ENCODE measurements around the gene NHSL2. TPM values are rescaled to one million over a fixed set of nuclear protein-coding genes. Genes with fewer than 3 reads are reported as not detected.

NHSL2 gene
- polyA plus RNA-seq, 3 donors, result 16.6 to 39.8 (median 22.8) TPM

DNA sequence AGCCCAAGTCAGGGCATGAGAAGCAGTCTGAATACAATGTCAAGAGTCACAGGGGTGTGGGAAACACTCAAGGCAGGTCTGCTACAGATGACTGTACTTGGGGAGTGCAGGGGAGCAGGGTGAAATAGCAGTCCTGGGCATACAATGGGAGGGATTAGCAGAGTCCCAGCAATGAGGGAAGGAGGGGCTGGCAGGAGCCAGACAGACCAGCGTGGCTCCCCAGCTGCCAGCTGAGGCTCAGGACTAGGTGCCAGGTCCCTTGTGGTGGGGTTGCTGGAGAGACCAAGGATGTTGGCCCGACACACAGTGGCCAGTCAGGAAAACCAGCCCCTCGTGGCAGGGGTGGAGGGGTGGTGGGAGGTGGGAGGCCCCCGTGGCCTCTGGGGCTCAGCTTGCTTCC, 134.5 kb downstream of the NHSL2 start:
- Histone ChIP-seq H3K4me1 (ENCODE audit: control insufficient read depth in 1 of 2, insufficient read depth in 2 of 2, low read length in 2 of 2) (peaks cover 32% of the 10 kb centered on the region in 2 donors), H3K36me3 (replicated peaks in 1 of 2; ENCODE audit: control insufficient read depth in 1 of 2, insufficient read depth in 2 of 2, low read length in 2 of 2) (no peaks in the 10 kb centered on the region), H2AFZ (ENCODE audit: insufficient read depth, low read depth, low read length, poor library complexity, severe bottlenecking) (no peak overlapping the region), H4K20me1 (ENCODE audit: insufficient read depth, low read length) (no peaks in the 10 kb centered on the region), H3K9me3 (replicated peaks in 1 of 2; ENCODE audit: control insufficient read depth in 1 of 2, insufficient read depth in 1 of 2, low read length in 2 of 2) (no peaks in the 10 kb centered on the region), H3K27ac (ENCODE audit: low read depth in 1 of 2, low read length in 2 of 2) (no peak overlapping the region), H3K4me3 (replicated peaks in 1 of 3; ENCODE audit: low read depth in 2 of 3, low read length in 3 of 3) (no peak overlapping the region), H3K27me3 (ENCODE audit: control insufficient read depth in 2 of 2, insufficient read depth in 2 of 2, low read length in 2 of 2) (peaks cover 0 to 5% of the 10 kb centered on the region in 2 donors), H3K79me2 (ENCODE audit: insufficient read depth, low read length) (no peaks in the 10 kb centered on the region), H3K9ac (ENCODE audit: insufficient read depth, low read length, poor library complexity, severe bottlenecking) (no peak overlapping the region), H3K4me2 (replicated peaks; ENCODE audit: extremely low read depth, low read length, poor library complexity, severe bottlenecking) (no peak overlapping the region)
- H3K27ac Mint-ChIP-seq, result no peak overlapping the region
- H3K36me3 Mint-ChIP-seq, result peaks cover 0 to 2% of the 10 kb centered on the region in 2 donors
- H3K4me3 Mint-ChIP-seq, result no peak overlapping the region
- no peak for DNase-seq
- peaks cover 44% of the 10 kb centered on the region for H3K4me1 Mint-ChIP-seq
- TF ChIP-seq, protein P1, sequence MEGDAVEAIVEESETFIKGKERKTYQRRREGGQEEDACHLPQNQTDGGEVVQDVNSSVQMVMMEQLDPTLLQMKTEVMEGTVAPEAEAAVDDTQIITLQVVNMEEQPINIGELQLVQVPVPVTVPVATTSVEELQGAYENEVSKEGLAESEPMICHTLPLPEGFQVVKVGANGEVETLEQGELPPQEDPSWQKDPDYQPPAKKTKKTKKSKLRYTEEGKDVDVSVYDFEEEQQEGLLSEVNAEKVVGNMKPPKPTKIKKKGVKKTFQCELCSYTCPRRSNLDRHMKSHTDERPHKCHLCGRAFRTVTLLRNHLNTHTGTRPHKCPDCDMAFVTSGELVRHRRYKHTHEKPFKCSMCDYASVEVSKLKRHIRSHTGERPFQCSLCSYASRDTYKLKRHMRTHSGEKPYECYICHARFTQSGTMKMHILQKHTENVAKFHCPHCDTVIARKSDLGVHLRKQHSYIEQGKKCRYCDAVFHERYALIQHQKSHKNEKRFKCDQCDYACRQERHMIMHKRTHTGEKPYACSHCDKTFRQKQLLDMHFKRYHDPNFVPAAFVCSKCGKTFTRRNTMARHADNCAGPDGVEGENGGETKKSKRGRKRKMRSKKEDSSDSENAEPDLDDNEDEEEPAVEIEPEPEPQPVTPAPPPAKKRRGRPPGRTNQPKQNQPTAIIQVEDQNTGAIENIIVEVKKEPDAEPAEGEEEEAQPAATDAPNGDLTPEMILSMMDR (IDR thresholded peaks at IDR 0.05), result no peak
- WGBS (ENCODE audit: insufficient coverage), result no CpG with 5 or more reads among the region's 4 CpGs
- peaks cover 0 to 3% (median 0%) of the 10 kb centered on the region in 7 donors for H3K9me3 Mint-ChIP-seq
- intact Hi-C loops (cut with micrococcal nuclease), result no loop called here
- peaks cover 0 to 16% (median 1%) of the 10 kb centered on the region in 3 donors for H3K27me3 Mint-ChIP-seq (ENCODE audit: low read depth in 3 of 3)

DNA sequence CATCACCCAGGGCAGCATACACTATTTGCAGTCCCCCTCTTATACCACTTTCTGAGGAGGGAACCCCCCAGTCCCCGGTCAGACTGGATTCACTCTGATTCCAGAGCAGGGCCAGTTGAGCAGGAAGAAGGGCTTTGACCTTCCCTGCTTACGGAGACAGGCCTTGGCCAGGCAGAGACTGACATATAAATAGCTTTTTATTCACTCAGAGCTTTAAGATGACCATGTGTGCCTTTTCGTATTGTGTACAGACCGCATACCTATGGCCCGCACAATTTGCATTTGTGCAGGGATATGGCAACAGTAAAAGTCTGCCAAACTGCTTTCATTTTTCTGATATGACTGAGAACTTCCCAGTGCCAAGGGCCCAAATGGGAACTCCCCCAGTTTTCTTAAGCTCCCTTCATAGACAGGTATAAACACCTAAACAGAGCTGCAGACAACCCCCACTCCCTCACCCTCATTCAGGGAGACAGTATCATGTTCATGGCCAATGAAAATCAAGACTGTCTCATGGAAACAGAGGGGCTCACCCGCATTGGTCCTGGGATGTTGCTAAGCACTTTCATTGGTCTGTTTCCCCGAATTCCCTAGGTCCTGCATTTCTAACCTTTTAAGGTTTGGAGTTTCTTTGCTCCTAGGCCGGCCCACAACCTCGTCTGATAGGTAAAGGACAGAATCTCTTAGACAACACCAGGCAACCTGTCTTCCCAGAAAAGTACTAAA, 135.1 kb downstream of the NHSL2 start:
- Mint-ChIP-seq H3K27ac (no peak overlapping the region), H3K9me3 (peaks cover 0 to 3% (median 0%) of the 10 kb centered on the region in 7 donors), H3K27me3 (ENCODE audit: low read depth in 3 of 3) (peaks cover 0 to 16% (median 1%) of the 10 kb centered on the region in 3 donors), H3K36me3 (peaks cover 0 to 2% of the 10 kb centered on the region in 2 donors), H3K4me3 (no peak overlapping the region), H3K4me1 (peaks cover 49% of the 10 kb centered on the region)
- DNase-seq, result no peak
- H2AFZ ChIP-seq (ENCODE audit: insufficient read depth, low read depth, low read length, poor library complexity, severe bottlenecking), result no peak overlapping the region
- H3K27me3 ChIP-seq (ENCODE audit: control insufficient read depth in 2 of 2, insufficient read depth in 2 of 2, low read length in 2 of 2), result peaks cover 0 to 5% of the 10 kb centered on the region in 2 donors
- H3K9ac ChIP-seq (ENCODE audit: insufficient read depth, low read length, poor library complexity, severe bottlenecking), result no peak overlapping the region
- intact Hi-C loops (cut with micrococcal nuclease), result no loop called here
- H3K4me2 ChIP-seq (replicated peaks; ENCODE audit: extremely low read depth, low read length, poor library complexity, severe bottlenecking), result no peak overlapping the region
- no peak overlapping the region for H3K4me3 ChIP-seq (replicated peaks in 1 of 3; ENCODE audit: low read depth in 2 of 3, low read length in 3 of 3)
- no peaks in the 10 kb centered on the region for H3K9me3 ChIP-seq (replicated peaks in 1 of 2; ENCODE audit: control insufficient read depth in 1 of 2, insufficient read depth in 1 of 2, low read length in 2 of 2)
- H3K36me3 ChIP-seq (replicated peaks in 1 of 2; ENCODE audit: control insufficient read depth in 1 of 2, insufficient read depth in 2 of 2, low read length in 2 of 2), result no peaks in the 10 kb centered on the region
- H3K79me2 ChIP-seq (ENCODE audit: insufficient read depth, low read length), result no peaks in the 10 kb centered on the region
- 87% methylated on average over 4 of the region's 9 CpGs for WGBS (ENCODE audit: insufficient coverage)
- H3K4me1 ChIP-seq (ENCODE audit: control insufficient read depth in 1 of 2, insufficient read depth in 2 of 2, low read length in 2 of 2), result peaks cover 37 to 38% of the 10 kb centered on the region in 2 donors
- no peaks in the 10 kb centered on the region for H4K20me1 ChIP-seq (ENCODE audit: insufficient read depth, low read length)
- H3K27ac ChIP-seq (ENCODE audit: low read depth in 1 of 2, low read length in 2 of 2), result no peak overlapping the region
- TF ChIP-seq, protein P1 (IDR thresholded peaks at IDR 0.05), result no peak
